Measurements from ENCODE around the gene TRIM31. TPM values are rescaled to one million over a fixed set of nuclear protein-coding genes. Genes with fewer than 3 reads are reported as not detected.
A peak's percentile ranks its signal among the peaks of the same experiment; 100 is the strongest.

Gene TRIM31
- total RNA-seq, 2 experiments from 2014 or later: 0.17 TPM; not detected in 1

DNA sequence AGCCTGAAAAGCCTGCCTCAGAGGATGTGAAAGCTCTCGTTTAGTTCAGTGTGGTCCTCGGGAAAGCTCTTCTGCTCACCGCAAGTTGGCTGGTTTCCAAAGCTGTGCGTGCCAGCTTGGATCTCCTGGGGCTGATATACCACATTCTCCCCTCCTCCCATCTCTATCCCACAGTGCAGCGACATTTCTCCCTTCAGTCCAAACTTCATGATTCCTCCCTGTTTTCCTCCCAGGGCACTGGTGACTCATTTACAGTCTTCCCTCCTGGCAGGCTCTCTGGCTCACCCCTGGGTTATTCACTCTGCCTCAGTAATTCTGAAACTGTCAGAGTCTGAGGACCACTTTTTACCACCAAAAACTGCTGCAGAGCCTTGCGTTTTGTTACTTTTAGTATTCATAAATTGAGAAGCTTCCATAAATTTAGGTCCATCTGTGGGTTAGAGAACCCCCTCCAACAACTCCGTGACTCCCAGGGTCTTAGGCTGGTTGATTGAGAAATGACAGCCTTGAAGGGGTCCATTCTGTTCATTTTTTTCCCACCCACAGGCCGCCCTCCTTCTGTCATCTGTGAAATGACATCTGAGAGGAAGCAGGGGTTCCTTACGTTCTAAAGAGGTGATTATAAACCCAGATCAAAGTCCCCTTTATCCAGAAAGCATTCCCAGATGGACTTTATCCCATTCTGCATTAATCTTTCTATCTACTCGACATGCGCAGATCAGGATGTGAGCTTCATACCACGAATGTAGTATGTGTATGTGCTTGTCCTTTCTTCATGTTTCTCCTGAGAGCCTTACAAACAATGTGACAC, 42.0 kb upstream of the TRIM31 start:
- CTCF ChIA-PET: interaction anchor here (1.0 kb wide), 2 partner anchors 23 to 501 kb away, joined by 3 to 5 read pairs; no protein-coding TSS in a partner anchor
- Mint-ChIP-seq H3K9me3 (no peaks in the 10 kb centered on the region), H3K4me1 (ENCODE audit: low read depth) (peaks cover 16% of the 10 kb centered on the region), H3K36me3 (ENCODE audit: low read depth) (no peaks in the 10 kb centered on the region), H3K4me3 (no peak overlapping the region), H3K27ac (no peak overlapping the region), H3K27me3 (ENCODE audit: low read depth) (peaks cover 10% of the 10 kb centered on the region)
- intact Hi-C loops (cut with micrococcal nuclease): no loop called here
- DNase-seq: no peak

- no peaks in the 10 kb centered on the region for H3K36me3 Mint-ChIP-seq (ENCODE audit: low read depth)
- H3K9me3 Mint-ChIP-seq: no peaks in the 10 kb centered on the region
- H3K4me1 Mint-ChIP-seq (ENCODE audit: low read depth): peaks cover 12% of the 10 kb centered on the region
- no peak overlapping the region for H3K4me3 Mint-ChIP-seq
- DNase-seq: no peak
- no peak overlapping the region for H3K27ac Mint-ChIP-seq
- intact Hi-C loops (cut with micrococcal nuclease): no loop called here
- peaks cover 6% of the 10 kb centered on the region for H3K27me3 Mint-ChIP-seq (ENCODE audit: low read depth)
- CTCF ChIA-PET: no interaction called here
These were observed 41.2 kb upstream of the TRIM31 start for GRCh38 chr6:30154061-30154460.

DNA sequence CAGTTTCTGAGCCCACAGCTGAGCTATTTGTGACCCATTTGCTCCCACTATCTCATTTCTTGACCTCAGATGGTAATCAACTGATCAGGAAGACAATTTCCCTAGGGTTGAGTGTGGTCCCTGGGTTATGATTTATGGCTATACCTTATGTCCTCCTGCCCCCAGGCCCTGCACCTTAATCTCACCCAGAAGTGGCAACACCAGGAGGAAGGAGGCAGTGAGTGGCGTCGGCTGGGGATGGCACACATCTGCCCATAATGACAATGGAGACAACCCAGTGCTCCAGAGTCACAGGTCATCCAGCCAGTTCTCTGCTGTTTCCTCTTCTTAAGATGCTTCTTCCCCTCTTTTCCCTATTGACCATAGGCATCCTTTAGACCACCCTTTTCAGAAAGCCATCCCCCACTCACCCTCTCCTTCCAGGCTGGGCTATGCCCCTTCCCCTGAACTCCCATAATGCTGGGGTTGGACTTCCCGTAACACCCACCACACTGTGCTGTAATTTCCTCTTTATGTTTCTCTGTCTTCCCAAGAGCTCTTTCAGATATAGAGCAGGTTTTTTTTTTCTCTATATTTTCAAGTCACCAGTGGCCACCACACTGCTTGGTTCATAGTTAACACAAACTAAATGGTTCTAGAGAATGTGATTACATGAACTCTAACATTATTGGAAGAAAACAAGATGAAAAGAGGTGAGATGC, 40.2 kb upstream of the TRIM31 start:
- peaks cover 2% of the 10 kb centered on the region for H3K4me1 Mint-ChIP-seq (ENCODE audit: low read depth)
- DNase-seq: no peak
- no peak overlapping the region for H3K27ac Mint-ChIP-seq
- H3K36me3 Mint-ChIP-seq (ENCODE audit: low read depth): no peaks in the 10 kb centered on the region
- peaks cover 10% of the 10 kb centered on the region for H3K27me3 Mint-ChIP-seq (ENCODE audit: low read depth)
- no peaks in the 10 kb centered on the region for H3K9me3 Mint-ChIP-seq
- intact Hi-C loops (cut with micrococcal nuclease): no loop called here
- H3K4me3 Mint-ChIP-seq: no peak overlapping the region
- CTCF ChIA-PET: interaction anchor here (0.6 to 2.0 kb wide), 2 partner anchors 24 to 50 kb away, joined by 3 to 6 read pairs; no protein-coding TSS in a partner anchor

GRCh38 chr6:30152016-30152673, 39.3 kb upstream of the TRIM31 start:
- Mint-ChIP-seq H3K27me3 (ENCODE audit: low read depth) (peaks cover 15% of the 10 kb centered on the region), H3K4me1 (ENCODE audit: low read depth) (no peaks in the 10 kb centered on the region), H3K36me3 (ENCODE audit: low read depth) (no peaks in the 10 kb centered on the region), H3K27ac (no peak overlapping the region), H3K4me3 (no peak overlapping the region), H3K9me3 (no peaks in the 10 kb centered on the region)
- intact Hi-C loops (cut with micrococcal nuclease): no loop called here
- CTCF ChIA-PET: interaction anchor here (1.1 to 2.0 kb wide), 2 partner anchors 20 to 49 kb away, joined by 3 to 6 read pairs; no protein-coding TSS in a partner anchor
- no peak for DNase-seq

DNA sequence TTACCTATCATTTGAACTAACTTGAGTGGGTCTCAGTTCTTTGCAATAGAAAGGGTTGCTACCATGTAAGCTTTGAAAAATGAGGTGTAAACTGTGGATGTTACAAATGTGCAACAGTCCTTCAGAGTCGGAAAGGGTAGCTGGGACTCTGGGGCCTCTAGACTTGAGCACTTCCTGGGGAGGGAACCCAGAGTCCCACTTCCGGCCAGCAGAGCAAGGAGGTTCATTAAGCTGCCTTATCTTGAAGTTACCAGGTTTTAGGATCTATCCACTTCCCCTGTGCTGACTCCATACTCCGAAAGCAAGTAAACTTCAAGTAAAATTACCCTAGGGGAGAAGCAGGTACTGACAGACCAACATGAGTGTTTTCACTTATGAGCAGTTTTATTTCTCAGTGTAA, 38.7 kb upstream of the TRIM31 start:
- Mint-ChIP-seq H3K9me3 (no peaks in the 10 kb centered on the region), H3K4me1 (ENCODE audit: low read depth) (no peaks in the 10 kb centered on the region), H3K4me3 (no peak overlapping the region), H3K27ac (no peak overlapping the region), H3K36me3 (ENCODE audit: low read depth) (no peaks in the 10 kb centered on the region), H3K27me3 (ENCODE audit: low read depth) (peaks cover 12% of the 10 kb centered on the region)
- intact Hi-C loops (cut with micrococcal nuclease): no loop called here
- no peak for DNase-seq
- CTCF ChIA-PET: interaction anchor here (1.1 to 2.0 kb wide), 2 partner anchors 20 to 48 kb away, joined by 3 to 6 read pairs; no protein-coding TSS in a partner anchor

DNA sequence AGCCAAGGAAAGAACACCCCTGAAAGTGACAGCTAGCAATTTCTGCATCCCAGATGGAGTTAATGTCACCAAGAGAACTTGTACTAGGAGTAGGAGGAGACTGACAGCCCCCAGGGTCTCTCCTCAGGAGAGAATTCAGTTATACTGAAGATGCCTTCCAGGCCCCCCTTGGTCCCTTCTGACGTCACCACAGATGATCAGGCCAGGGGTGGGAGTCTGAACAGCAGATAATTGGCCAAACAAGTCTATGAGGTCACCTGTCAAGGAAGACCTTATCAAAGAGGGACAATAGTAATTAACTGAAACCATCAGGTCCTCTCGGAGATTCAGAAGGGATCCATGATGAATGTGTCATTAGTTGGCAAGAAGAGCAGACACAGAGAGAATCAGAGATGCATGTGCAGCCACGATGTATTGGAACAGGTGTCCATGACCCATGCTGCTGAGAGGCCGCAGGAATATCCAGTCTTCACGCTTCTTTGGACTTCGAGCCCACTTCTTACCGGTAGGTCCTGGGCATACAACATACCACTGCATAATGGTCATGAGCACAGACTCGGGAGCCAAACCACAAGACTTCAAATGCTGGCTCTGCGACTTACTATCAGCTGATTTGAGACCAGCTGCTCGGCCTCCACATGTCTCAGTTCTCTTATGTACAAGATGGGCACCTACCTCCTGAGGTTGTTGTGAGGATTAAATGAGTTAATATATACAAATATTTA, 37.9 kb upstream of the TRIM31 start:
- H3K4me3 Mint-ChIP-seq: no peak overlapping the region
- no peaks in the 10 kb centered on the region for H3K4me1 Mint-ChIP-seq (ENCODE audit: low read depth)
- H3K36me3 Mint-ChIP-seq (ENCODE audit: low read depth): no peaks in the 10 kb centered on the region
- DNase-seq: no peak
- H3K9me3 Mint-ChIP-seq: no peaks in the 10 kb centered on the region
- H3K27ac Mint-ChIP-seq: no peak overlapping the region
- intact Hi-C loops (cut with micrococcal nuclease): no loop called here
- peaks cover 9% of the 10 kb centered on the region for H3K27me3 Mint-ChIP-seq (ENCODE audit: low read depth)
- CTCF ChIA-PET: interaction anchor here (2.0 kb wide), 1 partner anchor 47 kb away, joined by 6 read pairs; no protein-coding TSS in a partner anchor

DNA sequence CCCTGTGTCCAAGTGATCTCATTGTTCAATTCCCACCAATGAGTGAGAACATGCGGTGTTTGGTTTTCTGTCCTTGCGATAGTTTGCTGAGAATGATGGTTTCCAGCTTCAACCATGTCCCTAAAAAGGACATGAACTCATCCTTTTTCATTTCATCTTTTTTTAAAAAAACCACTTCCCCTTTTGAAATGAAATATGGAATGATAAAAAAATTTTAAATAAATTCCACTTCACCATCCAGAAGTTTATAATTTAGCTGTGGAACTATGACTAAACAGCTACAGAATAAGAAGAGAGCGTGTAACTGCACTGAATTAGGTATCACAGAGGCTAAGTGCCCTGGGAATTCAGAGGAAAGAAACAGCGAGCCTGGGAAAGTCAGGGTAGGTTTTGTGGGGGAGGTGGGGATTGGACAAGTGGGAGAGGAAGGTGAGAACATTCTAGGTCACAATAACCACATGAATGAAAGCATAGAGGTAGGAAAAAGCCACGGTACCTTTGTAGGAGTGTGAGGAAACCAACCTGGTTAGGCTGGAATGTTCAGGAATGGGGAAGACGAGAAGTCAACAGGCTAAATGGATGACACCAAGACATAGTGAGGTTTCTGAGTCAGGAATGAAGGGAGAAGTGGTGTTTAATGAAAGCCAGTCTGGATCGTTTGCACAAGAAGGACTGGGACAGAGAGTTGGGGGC, 37.1 kb upstream of the TRIM31 start:
- no peak for DNase-seq
- H3K4me1 Mint-ChIP-seq (ENCODE audit: low read depth): no peaks in the 10 kb centered on the region
- no peaks in the 10 kb centered on the region for H3K36me3 Mint-ChIP-seq (ENCODE audit: low read depth)
- CTCF ChIA-PET: no interaction called here
- H3K9me3 Mint-ChIP-seq: no peaks in the 10 kb centered on the region
- H3K27me3 Mint-ChIP-seq (ENCODE audit: low read depth): peaks cover 9% of the 10 kb centered on the region
- no peak overlapping the region for H3K27ac Mint-ChIP-seq
- intact Hi-C loops (cut with micrococcal nuclease): no loop called here
- H3K4me3 Mint-ChIP-seq: no peak overlapping the region

- intact Hi-C loops (cut with micrococcal nuclease): no loop called here
- no peaks in the 10 kb centered on the region for H3K4me1 Mint-ChIP-seq (ENCODE audit: low read depth)
- H3K27me3 Mint-ChIP-seq (ENCODE audit: low read depth): peaks cover 13% of the 10 kb centered on the region
These were observed 36.3 kb upstream of the TRIM31 start for GRCh38 chr6:30149234-30149633.

GRCh38 chr6:30147096-30147495, 34.2 kb upstream of the TRIM31 start:
- Mint-ChIP-seq H3K9me3 (no peaks in the 10 kb centered on the region), H3K36me3 (ENCODE audit: low read depth) (no peaks in the 10 kb centered on the region), H3K27ac (no peak overlapping the region), H3K4me1 (ENCODE audit: low read depth) (no peaks in the 10 kb centered on the region), H3K27me3 (ENCODE audit: low read depth) (peaks cover 21% of the 10 kb centered on the region), H3K4me3 (no peak overlapping the region)
- intact Hi-C loops (cut with micrococcal nuclease): no loop called here
- DNase-seq: peak; percentile 29
- CTCF ChIA-PET: interaction anchor here (1.3 kb wide), 1 partner anchor 16 kb away, joined by 4 read pairs; no protein-coding TSS in a partner anchor

More at GRCh38 chr6:30149234-30149633, 36.3 kb upstream of the TRIM31 start:
- Mint-ChIP-seq H3K4me3 (no peak overlapping the region), H3K27ac (no peak overlapping the region), H3K9me3 (no peaks in the 10 kb centered on the region), H3K36me3 (ENCODE audit: low read depth) (no peaks in the 10 kb centered on the region)
- CTCF ChIA-PET: no interaction called here
- DNase-seq: no peak

DNA sequence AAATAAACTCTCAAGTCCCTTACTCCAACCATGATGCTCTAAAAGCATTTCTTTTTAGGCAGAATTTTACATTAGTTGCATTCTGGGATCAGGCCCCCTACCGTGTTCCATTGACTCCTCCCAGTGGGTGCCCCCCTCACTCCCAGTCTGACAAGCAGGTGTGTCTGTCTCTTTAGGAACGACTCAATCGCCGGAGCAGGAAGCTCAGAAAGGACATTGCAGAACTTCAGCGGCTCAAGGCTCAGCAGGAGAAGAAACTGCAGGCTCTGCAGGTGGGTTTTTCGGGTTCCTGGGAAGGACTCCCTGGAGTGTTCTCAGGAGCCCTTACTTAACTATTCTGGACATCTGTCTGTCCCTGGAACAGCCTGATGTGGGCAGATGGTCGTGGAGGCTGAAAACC, 32.9 kb upstream of the TRIM31 start:
- Mint-ChIP-seq H3K4me1 (ENCODE audit: low read depth) (no peaks in the 10 kb centered on the region), H3K4me3 (no peak overlapping the region), H3K9me3 (no peaks in the 10 kb centered on the region), H3K36me3 (ENCODE audit: low read depth) (no peaks in the 10 kb centered on the region), H3K27ac (no peak overlapping the region), H3K27me3 (ENCODE audit: low read depth) (peaks cover 29% of the 10 kb centered on the region)
- intact Hi-C loops (cut with micrococcal nuclease): no loop called here
- DNase-seq: no peak
- CTCF ChIA-PET: no interaction called here

DNA sequence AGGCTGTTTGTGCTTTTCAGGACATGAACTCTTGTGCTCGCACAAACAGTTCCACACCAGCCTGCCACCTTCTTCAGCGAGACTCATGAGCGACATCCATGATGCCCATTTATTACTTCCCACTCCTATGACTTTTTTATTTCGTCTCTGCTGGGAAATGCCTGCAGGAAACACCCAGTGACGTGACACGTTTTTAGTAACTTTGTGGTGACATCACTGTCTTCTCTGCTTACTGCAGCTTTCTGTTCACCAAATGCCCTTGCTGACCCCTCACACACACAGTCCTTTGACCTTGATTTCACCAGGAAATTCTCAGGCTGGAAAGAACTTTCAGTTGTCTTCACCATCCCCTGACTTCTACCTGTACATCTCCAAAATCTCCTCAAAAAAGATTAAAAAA, 31.9 kb upstream of the TRIM31 start:
- CTCF ChIA-PET: interaction anchor here (2.9 kb wide), 1 partner anchor 14 kb away, joined by 8 read pairs; no protein-coding TSS in a partner anchor
- Mint-ChIP-seq H3K27ac (no peak overlapping the region), H3K9me3 (no peaks in the 10 kb centered on the region), H3K36me3 (ENCODE audit: low read depth) (no peaks in the 10 kb centered on the region), H3K4me1 (ENCODE audit: low read depth) (no peaks in the 10 kb centered on the region), H3K4me3 (no peak overlapping the region), H3K27me3 (ENCODE audit: low read depth) (peaks cover 36% of the 10 kb centered on the region)
- no peak for DNase-seq
- intact Hi-C loops (cut with micrococcal nuclease): no loop called here
